ENCODE measurements around the gene QRICH2.

DNA sequence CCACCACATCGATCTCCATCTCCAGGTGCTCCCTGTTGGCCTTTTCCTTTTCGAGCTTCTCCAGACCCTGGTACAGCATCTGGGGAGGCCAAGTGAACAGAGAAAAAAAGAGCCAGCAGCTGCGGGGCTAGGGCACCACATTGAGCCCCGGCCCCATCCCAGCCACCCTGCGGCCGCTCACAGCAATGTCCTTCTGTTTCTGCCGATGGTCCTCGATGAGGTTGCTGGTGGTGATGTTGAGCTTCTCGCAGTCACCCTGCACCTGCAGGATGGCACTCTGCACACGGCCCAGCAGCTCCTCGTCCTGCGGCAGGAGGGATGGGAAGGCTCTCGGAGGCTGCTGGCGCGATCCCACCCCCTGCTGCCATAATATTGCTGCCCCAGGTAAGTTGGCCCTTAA is 27.4 kb downstream of the QRICH2 start:
- TF ChIP-seq, protein P1, sequence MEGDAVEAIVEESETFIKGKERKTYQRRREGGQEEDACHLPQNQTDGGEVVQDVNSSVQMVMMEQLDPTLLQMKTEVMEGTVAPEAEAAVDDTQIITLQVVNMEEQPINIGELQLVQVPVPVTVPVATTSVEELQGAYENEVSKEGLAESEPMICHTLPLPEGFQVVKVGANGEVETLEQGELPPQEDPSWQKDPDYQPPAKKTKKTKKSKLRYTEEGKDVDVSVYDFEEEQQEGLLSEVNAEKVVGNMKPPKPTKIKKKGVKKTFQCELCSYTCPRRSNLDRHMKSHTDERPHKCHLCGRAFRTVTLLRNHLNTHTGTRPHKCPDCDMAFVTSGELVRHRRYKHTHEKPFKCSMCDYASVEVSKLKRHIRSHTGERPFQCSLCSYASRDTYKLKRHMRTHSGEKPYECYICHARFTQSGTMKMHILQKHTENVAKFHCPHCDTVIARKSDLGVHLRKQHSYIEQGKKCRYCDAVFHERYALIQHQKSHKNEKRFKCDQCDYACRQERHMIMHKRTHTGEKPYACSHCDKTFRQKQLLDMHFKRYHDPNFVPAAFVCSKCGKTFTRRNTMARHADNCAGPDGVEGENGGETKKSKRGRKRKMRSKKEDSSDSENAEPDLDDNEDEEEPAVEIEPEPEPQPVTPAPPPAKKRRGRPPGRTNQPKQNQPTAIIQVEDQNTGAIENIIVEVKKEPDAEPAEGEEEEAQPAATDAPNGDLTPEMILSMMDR (IDR thresholded peaks at IDR 0.05), result no peak
- TF ChIP-seq POLR2A (IDR thresholded peaks at IDR 0.05), result no peak

All from tibial nerve (tissue), 3 donors.